ENCODE measurements around the gene DLGAP4. TPM values are rescaled to one million over a fixed set of nuclear protein-coding genes. Genes with fewer than 3 reads are reported as not detected.
A peak's percentile ranks its signal among the peaks of the same experiment; 100 is the strongest.

DLGAP4 gene
- total and polyA plus RNA-seq, 2 of the 13 experiments (the other 11 are each of a cell fraction or from before 2014, with no cell fraction given): 15.2 to 26.7 TPM

GRCh38 chr20:36465109-36466080 lies 159.3 kb downstream of the DLGAP4 start (continued):
- TF ChIP-seq FUBP1 (CRISPR knock-in tag; IDR thresholded peaks at IDR 0.05; ENCODE audit: borderline replicate concordance) (no peak), NFIC (IDR thresholded peaks at IDR 0.05; ENCODE audit: low read length) (no peak), ZNF124 (CRISPR knock-in tag; IDR thresholded peaks at IDR 0.05) (no peak), FOXC1 (CRISPR knock-in tag; IDR thresholded peaks at IDR 0.05; ENCODE audit: borderline replicate concordance) (no peak), ZFP82 (CRISPR knock-in tag; IDR thresholded peaks at IDR 0.05; ENCODE audit: borderline replicate concordance) (no peak), TEF (CRISPR knock-in tag; IDR thresholded peaks at IDR 0.05) (peak; percentile 87; the same call in 1 of the 2 replicates), SOX6 (IDR thresholded peaks at IDR 0.05) (no peak), SOX6 (CRISPR knock-in tag; IDR thresholded peaks at IDR 0.05) (peak; percentile 55), ZBTB46 (CRISPR knock-in tag; IDR thresholded peaks at IDR 0.05; ENCODE audit: borderline replicate concordance) (no peak), GPN1 (CRISPR knock-in tag; IDR thresholded peaks at IDR 0.05; ENCODE audit: borderline replicate concordance) (no peak), ZEB1 (IDR thresholded peaks at IDR 0.05; ENCODE audit: insufficient replicate concordance, low read depth) (peak; percentile 44), ZFP37 (CRISPR knock-in tag; IDR thresholded peaks at IDR 0.05; ENCODE audit: borderline replicate concordance) (no peak), CEBPB (IDR thresholded peaks at IDR 0.05; ENCODE audit: borderline replicate concordance, low read depth, low read length) (peak; percentile 92), ZNF788 (CRISPR knock-in tag; IDR thresholded peaks at IDR 0.05; ENCODE audit: borderline replicate concordance) (0 out of 2 replicates have a peak, but pooled peaks have one; percentile 47), XRCC5 (optimal IDR thresholded peaks at IDR 0.05; ENCODE audit: low read length) (peak; percentile 8), ZBTB43 (CRISPR knock-in tag; conservative IDR thresholded peaks at IDR 0.05) (no peak), CBX2 (IDR thresholded peaks at IDR 0.05; ENCODE audit: low read depth, low read length) (no peak), CBX2 (CRISPR knock-in tag; IDR thresholded peaks at IDR 0.05; ENCODE audit: low read depth) (no peak), AGO2 (optimal IDR thresholded peaks at IDR 0.05; ENCODE audit: low read depth, low read length) (peak; percentile 29), SOX13 (IDR thresholded peaks at IDR 0.05) (no peak; the same call in 1 of the 2 replicates), SOX13 (CRISPR knock-in tag; conservative IDR thresholded peaks at IDR 0.05 in 1 of 2, IDR thresholded peaks at IDR 0.05 in 1 of 2) (peak in 1 of 2 experiments; percentile 84; a peak in 2 of 4 replicates), NR2F6 (IDR thresholded peaks at IDR 0.05) (no peak), NR2F6 (CRISPR knock-in tag; IDR thresholded peaks at IDR 0.05) (0 out of 2 replicates have a peak, but pooled peaks have one; percentile 9), ZNF724P (CRISPR knock-in tag; IDR thresholded peaks at IDR 0.05; ENCODE audit: borderline replicate concordance) (peak; percentile 38; the same call in 1 of the 2 replicates), MYNN (CRISPR knock-in tag; IDR thresholded peaks at IDR 0.05; ENCODE audit: low read depth) (no peak)

Measured in HepG2 (cell line).